Measurements from ENCODE around the gene CACNG4. TPM values are rescaled to one million over a fixed set of nuclear protein-coding genes. Genes with fewer than 3 reads are reported as not detected.

Gene CACNG4
- polyA plus RNA-seq, 3 donors = not detected

DNA sequence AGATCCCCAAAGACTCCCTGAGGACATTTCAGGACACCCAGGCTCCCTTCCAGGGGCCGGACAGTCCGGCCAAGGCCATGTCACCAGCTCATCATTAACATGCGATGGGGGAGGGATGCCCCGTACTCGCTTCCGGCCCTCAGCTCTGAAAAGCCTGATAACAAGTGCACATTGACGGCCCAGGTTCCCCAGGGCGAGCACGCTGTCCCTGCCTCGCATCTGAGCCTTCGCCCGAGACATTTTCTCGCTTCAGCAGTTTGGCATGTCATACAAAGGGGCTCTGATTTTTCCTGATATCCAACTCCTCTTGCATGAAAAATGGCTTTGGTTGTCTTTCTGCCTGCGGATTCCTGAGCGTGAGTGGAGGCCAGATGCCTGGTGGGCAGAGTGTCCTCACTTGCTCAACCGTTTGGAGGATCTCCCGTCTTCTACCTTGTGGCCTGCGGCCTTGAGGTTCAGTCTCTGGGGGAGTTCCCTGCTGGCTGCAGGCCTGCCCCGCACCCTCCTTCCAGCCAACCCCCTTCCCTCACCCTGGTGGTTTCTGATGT lies 14.1 kb downstream of the CACNG4 start:
- H3K9me3 ChIP-seq (replicated peaks in 1 of 2; ENCODE audit: control insufficient read depth in 1 of 2, insufficient read depth in 1 of 2, low read length in 2 of 2) = no peaks in the 10 kb centered on the region
- H3K4me1 Mint-ChIP-seq = no peaks in the 10 kb centered on the region
- H3K9ac ChIP-seq (ENCODE audit: insufficient read depth, low read length, poor library complexity, severe bottlenecking) = no peak overlapping the region
- peaks cover 11 to 21% (median 15%) of the 10 kb centered on the region in 3 donors for H3K27me3 Mint-ChIP-seq (ENCODE audit: low read depth in 3 of 3)
- H3K4me2 ChIP-seq (replicated peaks; ENCODE audit: extremely low read depth, low read length, poor library complexity, severe bottlenecking) = no peak overlapping the region
- no peak overlapping the region for H2AFZ ChIP-seq (ENCODE audit: insufficient read depth, low read depth, low read length, poor library complexity, severe bottlenecking)
- no peaks in the 10 kb centered on the region for H3K36me3 ChIP-seq (replicated peaks in 1 of 2; ENCODE audit: control insufficient read depth in 1 of 2, insufficient read depth in 2 of 2, low read length in 2 of 2)
- WGBS (ENCODE audit: insufficient coverage) = 94% methylated on average over 14 of the region's 19 CpGs
- H3K9me3 Mint-ChIP-seq = peaks cover 0 to 6% (median 2%) of the 10 kb centered on the region in 7 donors
- no peak overlapping the region for H3K27ac Mint-ChIP-seq
- no peak overlapping the region for H3K4me3 ChIP-seq (replicated peaks in 1 of 3; ENCODE audit: low read depth in 2 of 3, low read length in 3 of 3)
- H3K27me3 ChIP-seq (ENCODE audit: control insufficient read depth in 2 of 2, insufficient read depth in 2 of 2, low read length in 2 of 2) = no peaks in the 10 kb centered on the region
- intact Hi-C loops (cut with micrococcal nuclease) = no loop called here
- no peaks in the 10 kb centered on the region for H4K20me1 ChIP-seq (ENCODE audit: insufficient read depth, low read length)
- TF ChIP-seq, protein P1, sequence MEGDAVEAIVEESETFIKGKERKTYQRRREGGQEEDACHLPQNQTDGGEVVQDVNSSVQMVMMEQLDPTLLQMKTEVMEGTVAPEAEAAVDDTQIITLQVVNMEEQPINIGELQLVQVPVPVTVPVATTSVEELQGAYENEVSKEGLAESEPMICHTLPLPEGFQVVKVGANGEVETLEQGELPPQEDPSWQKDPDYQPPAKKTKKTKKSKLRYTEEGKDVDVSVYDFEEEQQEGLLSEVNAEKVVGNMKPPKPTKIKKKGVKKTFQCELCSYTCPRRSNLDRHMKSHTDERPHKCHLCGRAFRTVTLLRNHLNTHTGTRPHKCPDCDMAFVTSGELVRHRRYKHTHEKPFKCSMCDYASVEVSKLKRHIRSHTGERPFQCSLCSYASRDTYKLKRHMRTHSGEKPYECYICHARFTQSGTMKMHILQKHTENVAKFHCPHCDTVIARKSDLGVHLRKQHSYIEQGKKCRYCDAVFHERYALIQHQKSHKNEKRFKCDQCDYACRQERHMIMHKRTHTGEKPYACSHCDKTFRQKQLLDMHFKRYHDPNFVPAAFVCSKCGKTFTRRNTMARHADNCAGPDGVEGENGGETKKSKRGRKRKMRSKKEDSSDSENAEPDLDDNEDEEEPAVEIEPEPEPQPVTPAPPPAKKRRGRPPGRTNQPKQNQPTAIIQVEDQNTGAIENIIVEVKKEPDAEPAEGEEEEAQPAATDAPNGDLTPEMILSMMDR (IDR thresholded peaks at IDR 0.05) = no peak
- no peaks in the 10 kb centered on the region for H3K79me2 ChIP-seq (ENCODE audit: insufficient read depth, low read length)
- H3K27ac ChIP-seq (ENCODE audit: low read depth in 1 of 2, low read length in 2 of 2) = no peak overlapping the region
- DNase-seq = no peak
- no peaks in the 10 kb centered on the region for H3K4me1 ChIP-seq (ENCODE audit: control insufficient read depth in 1 of 2, insufficient read depth in 2 of 2, low read length in 2 of 2)
- H3K36me3 Mint-ChIP-seq = no peaks in the 10 kb centered on the region
- H3K4me3 Mint-ChIP-seq = no peak overlapping the region

DNA sequence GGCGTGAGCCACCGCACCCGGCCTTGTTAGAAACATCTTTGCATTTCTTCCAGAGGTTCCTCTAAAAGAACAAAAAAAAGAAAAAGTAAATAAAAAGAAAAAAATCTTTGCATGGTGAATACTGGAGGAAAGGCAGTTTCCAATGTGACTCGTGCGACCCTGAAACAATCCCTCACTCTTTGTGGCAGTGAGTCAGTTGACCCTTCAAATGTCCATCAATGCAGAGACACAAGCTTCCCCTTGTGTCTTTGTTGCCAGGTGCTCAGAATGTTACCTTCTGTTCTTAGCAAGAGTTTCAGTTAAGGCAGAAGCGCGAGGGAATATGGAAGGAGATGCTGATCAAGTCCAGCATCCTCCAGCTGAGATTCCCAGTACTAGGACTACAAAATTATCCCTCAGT lies 16.4 kb downstream of the CACNG4 start:
- Histone ChIP-seq H3K4me1 (ENCODE audit: control insufficient read depth in 1 of 2, insufficient read depth in 2 of 2, low read length in 2 of 2) (no peaks in the 10 kb centered on the region), H2AFZ (ENCODE audit: insufficient read depth, low read depth, low read length, poor library complexity, severe bottlenecking) (no peak overlapping the region), H3K4me3 (replicated peaks in 1 of 3; ENCODE audit: low read depth in 2 of 3, low read length in 3 of 3) (no peak overlapping the region), H3K79me2 (ENCODE audit: insufficient read depth, low read length) (no peaks in the 10 kb centered on the region), H3K27ac (ENCODE audit: low read depth in 1 of 2, low read length in 2 of 2) (no peak overlapping the region), H4K20me1 (ENCODE audit: insufficient read depth, low read length) (no peaks in the 10 kb centered on the region), H3K36me3 (replicated peaks in 1 of 2; ENCODE audit: control insufficient read depth in 1 of 2, insufficient read depth in 2 of 2, low read length in 2 of 2) (no peaks in the 10 kb centered on the region), H3K27me3 (ENCODE audit: control insufficient read depth in 2 of 2, insufficient read depth in 2 of 2, low read length in 2 of 2) (no peaks in the 10 kb centered on the region), H3K4me2 (replicated peaks; ENCODE audit: extremely low read depth, low read length, poor library complexity, severe bottlenecking) (no peak overlapping the region), H3K9ac (ENCODE audit: insufficient read depth, low read length, poor library complexity, severe bottlenecking) (no peak overlapping the region), H3K9me3 (replicated peaks in 1 of 2; ENCODE audit: control insufficient read depth in 1 of 2, insufficient read depth in 1 of 2, low read length in 2 of 2) (no peaks in the 10 kb centered on the region)
- no peak overlapping the region for H3K4me3 Mint-ChIP-seq
- 94% methylated on average over 4 of the region's 7 CpGs for WGBS (ENCODE audit: insufficient coverage)
- TF ChIP-seq, protein P1 (IDR thresholded peaks at IDR 0.05) = no peak
- peaks cover 2% of the 10 kb centered on the region for H3K4me1 Mint-ChIP-seq
- H3K36me3 Mint-ChIP-seq = no peaks in the 10 kb centered on the region
- no peak overlapping the region for H3K27ac Mint-ChIP-seq
- no peak for DNase-seq
- H3K9me3 Mint-ChIP-seq = peaks cover 0 to 6% (median 2%) of the 10 kb centered on the region in 7 donors
- H3K27me3 Mint-ChIP-seq (ENCODE audit: low read depth in 3 of 3) = peaks cover 10 to 16% (median 15%) of the 10 kb centered on the region in 3 donors
- intact Hi-C loops (cut with micrococcal nuclease) = no loop called here

All from CD14-positive monocyte (primary cell).